Gastroesophageal sphincter (tissue), 3 donors: ENCODE measurements around the gene SIN3A.

Experiments used
- CTCF ChIP-seq, 4 experiments: fragments of 200-600 bp in 2 of 4; fragments of 450-650 bp in 2 of 4; sonication (generic) in 1 of 4; IDR thresholded peaks; one replicate each; pipeline ENCODE4 v1.5.1; 2017 to 2019; ENCODE audit warnings: antibody characterized with exemption in 4 of 4, mild to moderate bottlenecking in 2 of 4, moderate library complexity in 2 of 4
- EP300 ChIP-seq: sonication (generic); formaldehyde crosslinking; IDR thresholded peaks from one replicate; pipeline ENCODE4 v1.6.1; 2017; ENCODE audit warnings: antibody characterized with exemption, mild to moderate bottlenecking
- POLR2A ChIP-seq, 2 donors: fragments of 450-650 bp; IDR thresholded peaks; one replicate each; pipeline ENCODE4 v1.6.1; 2017; ENCODE audit warnings: antibody characterized with exemption in 2 of 2, mild to moderate bottlenecking in 2 of 2, moderate library complexity in 1 of 2
- POLR2AphosphoS5 ChIP-seq: sonication (generic); formaldehyde crosslinking; IDR thresholded peaks from one replicate; pipeline ENCODE4 v1.6.1; 2017; ENCODE audit warnings: antibody characterized with exemption

GRCh38 chr15:75350601-75351361 lies 100.7 kb downstream of the SIN3A start:
- TF ChIP-seq CTCF (IDR thresholded peaks at IDR 0.05) (no peak), POLR2AphosphoS5 (no peak), POLR2A (IDR thresholded peaks at IDR 0.05) (no peak), EP300 (no peak)
